Raji (cell line): ENCODE results near the gene NKX1-1.

Source experiments
- POLR2A ChIP-seq: IDR thresholded peaks from 2 replicates; pipeline ENCODE4 v1.6.1; 2011; ENCODE audit warnings: low read depth, low read length, control low read depth; ENCODE audit not compliant: insufficient read depth

The NKX1-1 gene

GRCh38 chr4:1374706-1375045, 31.6 kb downstream of the NKX1-1 start:
- no peak for TF ChIP-seq POLR2A

- TF ChIP-seq POLR2A, result no peak
These were observed 32.1 kb downstream of the NKX1-1 start for GRCh38 chr4:1373892-1374705.

- no peak for TF ChIP-seq POLR2A
These were observed 34.8 kb downstream of the NKX1-1 start for GRCh38 chr4:1371176-1372165.

- TF ChIP-seq POLR2A, result no peak
These were observed 35.7 kb downstream of the NKX1-1 start for GRCh38 chr4:1370321-1371124.

GRCh38 chr4:1369479-1370079, 36.7 kb downstream of the NKX1-1 start:
- TF ChIP-seq POLR2A, result no peak

- TF ChIP-seq POLR2A, result no peak
These were observed 37.2 kb downstream of the NKX1-1 start for GRCh38 chr4:1369091-1369450.

- TF ChIP-seq POLR2A, result no peak
These were observed 37.7 kb downstream of the NKX1-1 start for GRCh38 chr4:1368421-1369090.

GRCh38 chr4:1367936-1368289, 38.3 kb downstream of the NKX1-1 start:
- no peak for TF ChIP-seq POLR2A

GRCh38 chr4:1367230-1367935, 38.9 kb downstream of the NKX1-1 start:
- no peak for TF ChIP-seq POLR2A

GRCh38 chr4:1366371-1367229, 39.6 kb downstream of the NKX1-1 start:
- no peak for TF ChIP-seq POLR2A

- TF ChIP-seq POLR2A, result no peak
These were observed 40.7 kb downstream of the NKX1-1 start for GRCh38 chr4:1365271-1366178.

GRCh38 chr4:1364748-1365147, 41.5 kb downstream of the NKX1-1 start:
- TF ChIP-seq POLR2A, result no peak
